ENCODE data around the gene RABL6.
"Not testable (repeated sequence)": the region's sequence is repeated elsewhere in the genome, so short reads cannot be mapped to it uniquely, and the experiment has no call there.

Gene RABL6

GRCh38 chr9:136777359-136777758 lies 30.4 kb upstream of the RABL6 start:
- DNase-seq = no peak

- no peak for DNase-seq
These were observed 27.9 kb upstream of the RABL6 start for GRCh38 chr9:136779808-136780207.

GRCh38 chr9:136782452-136782851 lies 25.3 kb upstream of the RABL6 start:
- DNase-seq = no peak

- peak; percentile 39 for DNase-seq
These were observed 23.3 kb upstream of the RABL6 start for GRCh38 chr9:136784249-136784996.

- DNase-seq = no peak
These were observed 22.8 kb upstream of the RABL6 start for GRCh38 chr9:136784997-136785361.

GRCh38 chr9:136785565-136786355 lies 22.0 kb upstream of the RABL6 start:
- not testable (repeated sequence) for DNase-seq

- DNase-seq = no peak
These were observed 21.3 kb upstream of the RABL6 start for GRCh38 chr9:136786451-136786850.

GRCh38 chr9:136786983-136787382 lies 20.8 kb upstream of the RABL6 start:
- DNase-seq = not testable (repeated sequence)

- peak; percentile 64 for DNase-seq
These were observed 19.9 kb upstream of the RABL6 start for GRCh38 chr9:136787690-136788400.

- DNase-seq = not testable (repeated sequence)
These were observed 18.9 kb upstream of the RABL6 start for GRCh38 chr9:136788644-136789522.

- DNase-seq = no peak
These were observed 18.2 kb upstream of the RABL6 start for GRCh38 chr9:136789523-136789937.

- peak; percentile 99 for DNase-seq
These were observed 16.9 kb upstream of the RABL6 start, which contains the start of gene TMEM141 for GRCh38 chr9:136790640-136791515. TSS of gene TMEM141 (plus strand) at chr9:136791344. CDS start at chr9:136791371, 27 bp downstream.

- peak; percentile 38 for DNase-seq
These were observed 16.1 kb upstream of the RABL6 start for GRCh38 chr9:136791516-136792276.

GRCh38 chr9:136792321-136793085 lies 15.2 kb upstream of the RABL6 start:
- DNase-seq = no peak

- DNase-seq = no peak
These were observed 14.4 kb upstream of the RABL6 start for GRCh38 chr9:136793086-136793946.

- DNase-seq = no peak
These were observed 13.3 kb upstream of the RABL6 start for GRCh38 chr9:136794281-136794999.

GRCh38 chr9:136795000-136795348 lies 12.8 kb upstream of the RABL6 start:
- DNase-seq = no peak

GRCh38 chr9:136796238-136796774 lies 11.4 kb upstream of the RABL6 start, which contains the start of gene CCDC183:
TSS of gene CCDC183 (plus strand) at chr9:136796338. CDS start at chr9:136796398, 60 bp downstream.
- no peak for DNase-seq
